GM12878 (cell line): ENCODE data around the gene HDAC9. TPM values are rescaled to one million over a fixed set of nuclear protein-coding genes. Genes with fewer than 3 reads are reported as not detected.

Experiments used
- ATAC-seq: fragments of 200-7000 bp; cut with Tn5 transposase; 3 replicates; pipeline ENCODE4 v1.9.1; 2020; ENCODE audit warnings: mild to moderate bottlenecking, moderate library complexity
- BruUV-seq: library from RNA; stranded (reverse); fragments of 400-500 nt; replicated peaks from 2 replicates; lab custom pipeline; 2021; lab: Mats Ljungman, UMichigan
- CTCF ChIA-PET: fragments of 300-600 bp; sonication (Branson Sonifier 250); formaldehyde crosslinking; extraction: SDS; loops from one replicate; lab custom pipeline; 2021; ENCODE audit warnings: inconsistent platforms; lab: Yijun Ruan, JAX
- POLR2A ChIA-PET: fragments of 350-600 bp; formaldehyde crosslinking; extraction: SDS; loops from one replicate; lab custom pipeline; 2021; ENCODE audit warnings: inconsistent platforms; lab: Charles Lee
- RAD21 ChIA-PET: fragments of 300-600 bp; sonication (Branson Sonifier 250); formaldehyde crosslinking; loops from one replicate; lab custom pipeline; 2023; ENCODE audit warnings: antibody characterized with exemption; ENCODE audit not compliant: unreplicated experiment; lab: Charles Lee
- SMC1A ChIA-PET: fragments of 300-600 bp; sonication (Branson Sonifier 250); formaldehyde crosslinking; loops from one replicate; lab custom pipeline; 2023; ENCODE audit not compliant: unreplicated experiment, uncharacterized antibody; lab: Charles Lee
- DNase-seq: peaks from one replicate; pipeline ENCODE4 v3.0.0-alpha.2; 2011; ENCODE audit warnings: low read depth, low spot score
- FAIRE-seq: peaks from 3 replicates; lab custom pipeline; 2011; peaks lifted over from hg19 to GRCh38; lab: Jason Lieb, UNC
- H2AFZ ChIP-seq: 2 replicates; pipeline ENCODE4 v1.6.0; 2011; ENCODE audit warnings: low read depth, low read length, control low read depth; ENCODE audit not compliant: control insufficient read depth
- H3K27ac ChIP-seq: 2 replicates; pipeline ENCODE4 v1.5.1; 2011; ENCODE audit warnings: control low read depth; ENCODE audit not compliant: control insufficient read depth, insufficient read depth
- H3K27me3 ChIP-seq, 2 experiments: replicated peaks in 1 of 2; 2 replicates each; pipeline versions ENCODE4 v1.6.0 to v1.6.1; 2011; ENCODE audit warnings: low read length in 1 of 2; ENCODE audit not compliant: control insufficient read depth in 2 of 2, insufficient read depth in 2 of 2
- H3K36me3 ChIP-seq, 2 experiments: 2 replicates each; pipeline ENCODE4 v1.5.1; 2011; ENCODE audit warnings: low read length in 1 of 2; ENCODE audit not compliant: control insufficient read depth in 2 of 2, insufficient read depth in 2 of 2
- H3K4me1 ChIP-seq: 2 replicates; pipeline ENCODE4 v1.6.1; 2011; ENCODE audit warnings: mild to moderate bottlenecking, low read length, moderate library complexity, mixed read lengths; ENCODE audit not compliant: control insufficient read depth, insufficient read depth
- H3K4me2 ChIP-seq: 2 replicates; pipeline ENCODE4 v1.6.0; 2011; ENCODE audit warnings: control low read depth; ENCODE audit not compliant: control insufficient read depth, insufficient read depth
- H3K4me3 ChIP-seq: fragments of 200-600 bp; sonication (generic); 2 replicates; pipeline ENCODE4 v1.5.1; 2016
- H3K79me2 ChIP-seq: 2 replicates; pipeline ENCODE4 v1.6.0; 2011; ENCODE audit warnings: low read length; ENCODE audit not compliant: control insufficient read depth, insufficient read depth
- H3K9ac ChIP-seq: 2 replicates; pipeline ENCODE4 v1.8.0; 2011; ENCODE audit warnings: low read length, control low read depth, mixed read lengths; ENCODE audit not compliant: control insufficient read depth, insufficient read depth
- H3K9me3 ChIP-seq: replicated peaks from 3 replicates; pipeline ENCODE4 v1.5.1; 2011; ENCODE audit warnings: mild to moderate bottlenecking, low read length; ENCODE audit not compliant: control insufficient read depth, insufficient read depth
- H4K20me1 ChIP-seq: 2 replicates; pipeline ENCODE4 v1.6.0; 2011; ENCODE audit not compliant: control insufficient read depth, insufficient read depth
- ATF7 ChIP-seq: fragments of 450-650 bp; IDR thresholded peaks from 2 replicates; pipeline ENCODE4 v1.6.1; 2016; ENCODE audit warnings: low read depth, mild to moderate bottlenecking
- BACH1 ChIP-seq: fragments of 450-650 bp; IDR thresholded peaks from 2 replicates; pipeline ENCODE4 v1.6.1; 2017; ENCODE audit warnings: mild to moderate bottlenecking, borderline replicate concordance
- CBX3 ChIP-seq: fragments of 200-600 bp; sonication (generic); IDR thresholded peaks from 2 replicates; pipeline ENCODE4 v1.6.1; 2016; ENCODE audit warnings: low read depth, borderline replicate concordance
- MTA3 ChIP-seq: IDR thresholded peaks from 2 replicates; pipeline ENCODE4 v1.6.1; 2012; ENCODE audit warnings: low read length, inconsistent platforms, borderline replicate concordance
- NBN ChIP-seq: fragments of 450-650 bp; IDR thresholded peaks from 2 replicates; pipeline ENCODE4 v1.6.1; 2016
- NRF1 ChIP-seq: conservative IDR thresholded peaks from 2 replicates; pipeline ENCODE4 v1.6.1; 2011; ENCODE audit warnings: mild to moderate bottlenecking, low read depth, low read length, improper control_type of control experiment
- RB1 ChIP-seq: fragments of 450-650 bp; formaldehyde crosslinking; IDR thresholded peaks from 2 replicates; pipeline ENCODE4 v1.6.1; 2017; ENCODE audit warnings: mild to moderate bottlenecking, borderline replicate concordance
- RUNX3 ChIP-seq: IDR thresholded peaks from 2 replicates; pipeline ENCODE4 v1.6.1; 2012; ENCODE audit warnings: low read length, inconsistent platforms
- SMARCA5 ChIP-seq: fragments of 450-650 bp; IDR thresholded peaks from 2 replicates; pipeline ENCODE4 v1.6.1; 2017; ENCODE audit warnings: mild to moderate bottlenecking
- YY1 ChIP-seq: IDR thresholded peaks from 2 replicates; pipeline ENCODE4 v1.6.1; 2011; ENCODE audit warnings: low read depth, mild to moderate bottlenecking, low read length
- ZNF274 ChIP-seq: IDR thresholded peaks from one replicate; pipeline ENCODE4 v1.8.0; 2011; ENCODE audit not compliant: insufficient read length, insufficient read depth
- WGBS: methylation state at CpG from one replicate; pipeline ENCODE4 v1.1.6; 2016; ENCODE audit warnings: low lambda C conversion rate; ENCODE audit not compliant: insufficient replicate concordance, insufficient coverage; ENCODE audit errors: missing lambda C conversion rate; 5-methylcytosine and 5-hydroxymethylcytosine counted together
- in situ Hi-C: fragments of 300-500 bp; cut with MboI; formaldehyde crosslinking; loops from 9 replicates; pipeline ENCODE4 v1.14.3; 2018; ENCODE audit warnings: mixed read lengths
- intact Hi-C: fragments of 100-400 bp; cut with micrococcal nuclease; formaldehyde crosslinking; loops from one replicate; pipeline ENCODE4 v1.14.2; 2022; ENCODE audit not compliant: unreplicated experiment
- polyA plus RNA-seq, 11 experiments: library from polyadenylated mRNA; depleted of rRNA in 4 of 11; unstranded in 6 of 11; stranded (reverse) in 5 of 11; fragments of >200 nt; fragmentation: Nextera tagmentation in 4 of 11; fragmentation: Illumina TruSeq in 1 of 11; extraction: Ambion mirVana in 4 of 11; extraction: Trizol in 1 of 11; gene quantifications; 1 replicate in 1 of 11; 2 replicates in 10 of 11; pipeline versions ENCODE4 v1.2.1 to v1.2.3, GENCODE V29; 2011 to 2016; ENCODE audit warnings: inconsistent platforms in 2 of 11, missing spikeins in 2 of 11, low read depth in 1 of 11
- total RNA-seq, 4 experiments: library from RNA; depleted of rRNA in 3 of 4; stranded (reverse); fragments of >200 nt in 3 of 4; fragmentation: Illumina TruSeq in 1 of 4; extraction: Trizol in 1 of 4; gene quantifications; 2 replicates each; pipeline versions ENCODE4 v1.2.1 to v1.2.3, GENCODE V29; 2013 to 2021
- TF ChIP-seq, protein P1 (sequence below): fragments of 450-650 bp; IDR thresholded peaks from 2 replicates; pipeline ENCODE4 v1.6.1; 2018; ENCODE audit warnings: borderline replicate concordance, mild to moderate bottlenecking; ENCODE audit not compliant: partially characterized antibody
- TF ChIP-seq, protein P2 (sequence below): IDR thresholded peaks from 2 replicates; pipeline ENCODE4 v1.6.1; 2011; ENCODE audit warnings: mild to moderate bottlenecking, low read depth, low read length, moderate library complexity; ENCODE audit not compliant: insufficient replicate concordance
- TF ChIP-seq, protein P3 (sequence below): IDR thresholded peaks from 2 replicates; pipeline ENCODE4 v1.6.1; 2012; ENCODE audit warnings: mild to moderate bottlenecking, low read depth, low read length

Gene HDAC9
- total and polyA plus RNA-seq, 10 of the 15 experiments (the other 5 are each of a cell fraction or from before 2014, with no cell fraction given), result 0.73 to 12.8 (median 0.92) TPM

- Histone ChIP-seq H3K36me3 (no peaks in the 10 kb centered on the region), H3K79me2 (no peaks in the 10 kb centered on the region), H3K9ac (no peak overlapping the region), H3K4me3 (no peak overlapping the region), H2AFZ (no peak overlapping the region), H3K27ac (no peak overlapping the region), H3K4me1 (no peaks in the 10 kb centered on the region), H3K4me2 (no peak overlapping the region), H4K20me1 (no peaks in the 10 kb centered on the region), H3K9me3 (no peaks in the 10 kb centered on the region), H3K27me3 (no peaks in the 10 kb centered on the region)
- intact Hi-C loops, result no loop called here
- no TSS peak for BruUV-seq
- POLR2A ChIA-PET, result no interaction called here
- CTCF ChIA-PET, result no interaction called here
- SMC1A ChIA-PET, result interaction anchor here (1.1 to 1.8 kb wide), 2 partner anchors 19 to 53 kb away, joined by 4 to 5 read pairs; partner anchors contain the start of gene HDAC9
- RAD21 ChIA-PET, result no interaction called here
- no peak for DNase-seq
- in situ Hi-C loops, result no loop called here
- ATAC-seq, result no peak
- TF ChIP-seq BACH1 (no peak), RB1 (no peak), YY1 (no peak), NBN (no peak), ZNF274 (no peak), CBX3 (no peak), MTA3 (no peak), ATF7 (no peak), RUNX3 (no peak), SMARCA5 (no peak), NRF1 (no peak)
- TF ChIP-seq, protein P1, sequence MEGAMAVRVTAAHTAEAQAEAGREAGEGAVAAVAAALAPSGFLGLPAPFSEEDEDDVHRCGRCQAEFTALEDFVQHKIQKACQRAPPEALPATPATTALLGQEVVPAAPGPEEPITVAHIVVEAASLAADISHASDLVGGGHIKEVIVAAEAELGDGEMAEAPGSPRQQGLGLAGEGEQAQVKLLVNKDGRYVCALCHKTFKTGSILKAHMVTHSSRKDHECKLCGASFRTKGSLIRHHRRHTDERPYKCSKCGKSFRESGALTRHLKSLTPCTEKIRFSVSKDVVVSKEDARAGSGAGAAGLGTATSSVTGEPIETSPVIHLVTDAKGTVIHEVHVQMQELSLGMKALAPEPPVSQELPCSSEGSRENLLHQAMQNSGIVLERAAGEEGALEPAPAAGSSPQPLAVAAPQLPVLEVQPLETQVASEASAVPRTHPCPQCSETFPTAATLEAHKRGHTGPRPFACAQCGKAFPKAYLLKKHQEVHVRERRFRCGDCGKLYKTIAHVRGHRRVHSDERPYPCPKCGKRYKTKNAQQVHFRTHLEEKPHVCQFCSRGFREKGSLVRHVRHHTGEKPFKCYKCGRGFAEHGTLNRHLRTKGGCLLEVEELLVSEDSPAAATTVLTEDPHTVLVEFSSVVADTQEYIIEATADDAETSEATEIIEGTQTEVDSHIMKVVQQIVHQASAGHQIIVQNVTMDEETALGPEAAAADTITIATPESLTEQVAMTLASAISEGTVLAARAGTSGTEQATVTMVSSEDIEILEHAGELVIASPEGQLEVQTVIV, result no peak
- TF ChIP-seq, protein P2, sequence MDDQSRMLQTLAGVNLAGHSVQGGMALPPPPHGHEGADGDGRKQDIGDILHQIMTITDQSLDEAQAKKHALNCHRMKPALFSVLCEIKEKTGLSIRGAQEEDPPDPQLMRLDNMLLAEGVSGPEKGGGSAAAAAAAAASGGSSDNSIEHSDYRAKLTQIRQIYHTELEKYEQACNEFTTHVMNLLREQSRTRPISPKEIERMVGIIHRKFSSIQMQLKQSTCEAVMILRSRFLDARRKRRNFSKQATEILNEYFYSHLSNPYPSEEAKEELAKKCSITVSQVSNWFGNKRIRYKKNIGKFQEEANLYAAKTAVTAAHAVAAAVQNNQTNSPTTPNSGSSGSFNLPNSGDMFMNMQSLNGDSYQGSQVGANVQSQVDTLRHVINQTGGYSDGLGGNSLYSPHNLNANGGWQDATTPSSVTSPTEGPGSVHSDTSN, result no peak
- TF ChIP-seq, protein P3, sequence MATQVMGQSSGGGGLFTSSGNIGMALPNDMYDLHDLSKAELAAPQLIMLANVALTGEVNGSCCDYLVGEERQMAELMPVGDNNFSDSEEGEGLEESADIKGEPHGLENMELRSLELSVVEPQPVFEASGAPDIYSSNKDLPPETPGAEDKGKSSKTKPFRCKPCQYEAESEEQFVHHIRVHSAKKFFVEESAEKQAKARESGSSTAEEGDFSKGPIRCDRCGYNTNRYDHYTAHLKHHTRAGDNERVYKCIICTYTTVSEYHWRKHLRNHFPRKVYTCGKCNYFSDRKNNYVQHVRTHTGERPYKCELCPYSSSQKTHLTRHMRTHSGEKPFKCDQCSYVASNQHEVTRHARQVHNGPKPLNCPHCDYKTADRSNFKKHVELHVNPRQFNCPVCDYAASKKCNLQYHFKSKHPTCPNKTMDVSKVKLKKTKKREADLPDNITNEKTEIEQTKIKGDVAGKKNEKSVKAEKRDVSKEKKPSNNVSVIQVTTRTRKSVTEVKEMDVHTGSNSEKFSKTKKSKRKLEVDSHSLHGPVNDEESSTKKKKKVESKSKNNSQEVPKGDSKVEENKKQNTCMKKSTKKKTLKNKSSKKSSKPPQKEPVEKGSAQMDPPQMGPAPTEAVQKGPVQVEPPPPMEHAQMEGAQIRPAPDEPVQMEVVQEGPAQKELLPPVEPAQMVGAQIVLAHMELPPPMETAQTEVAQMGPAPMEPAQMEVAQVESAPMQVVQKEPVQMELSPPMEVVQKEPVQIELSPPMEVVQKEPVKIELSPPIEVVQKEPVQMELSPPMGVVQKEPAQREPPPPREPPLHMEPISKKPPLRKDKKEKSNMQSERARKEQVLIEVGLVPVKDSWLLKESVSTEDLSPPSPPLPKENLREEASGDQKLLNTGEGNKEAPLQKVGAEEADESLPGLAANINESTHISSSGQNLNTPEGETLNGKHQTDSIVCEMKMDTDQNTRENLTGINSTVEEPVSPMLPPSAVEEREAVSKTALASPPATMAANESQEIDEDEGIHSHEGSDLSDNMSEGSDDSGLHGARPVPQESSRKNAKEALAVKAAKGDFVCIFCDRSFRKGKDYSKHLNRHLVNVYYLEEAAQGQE, result no peak
- FAIRE-seq, result no peak
- WGBS, result 95% methylated on average over 1 of the region's 1 CpG
Observed at GRCh38 chr7:18548534-18548933, 53.0 kb downstream of the HDAC9 start.
